HG03571 (cell line): ENCODE measurements around the gene PTK7.

Experiments
- ATAC-seq: cut with Tn5 transposase; IDR thresholded peaks from one replicate; pipeline ENCODE4 v1.9.1; 2021; ENCODE audit not compliant: unreplicated experiment

The PTK7 gene

DNA sequence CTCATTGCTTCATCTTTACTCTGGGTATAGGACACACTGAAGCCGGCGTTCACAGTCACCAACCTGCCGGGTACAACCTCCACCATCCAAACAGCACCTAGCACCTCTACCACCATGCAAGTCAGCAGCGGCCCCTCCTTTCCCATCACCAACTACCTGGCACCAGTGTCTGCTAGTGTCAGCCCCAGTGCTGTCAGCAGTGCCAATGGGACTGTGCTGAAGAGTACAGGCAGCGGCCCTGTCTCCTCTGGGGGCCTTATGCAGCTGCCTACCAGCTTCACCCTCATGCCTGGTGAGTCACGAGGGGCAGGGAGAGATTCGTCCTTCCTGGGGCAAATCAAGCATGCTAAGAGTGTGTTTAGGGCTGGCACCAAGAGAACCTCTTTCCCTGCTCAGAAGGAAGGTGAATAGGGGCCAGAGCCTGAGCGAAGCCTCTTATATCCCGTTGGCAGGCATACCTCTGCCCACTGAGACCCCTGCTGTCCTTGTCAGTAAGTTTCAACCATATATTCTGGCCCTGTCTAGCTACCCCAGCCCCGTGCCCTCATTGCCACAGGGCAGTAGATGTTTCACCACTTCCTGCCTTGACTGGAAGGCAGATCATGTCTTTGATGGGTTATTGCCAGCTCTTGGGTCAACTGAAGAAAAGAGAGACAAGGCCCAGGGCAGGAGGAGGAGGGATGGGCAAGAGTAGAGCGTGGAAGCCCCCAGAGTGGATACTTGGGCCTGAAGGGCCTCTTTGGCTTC lies 99.7 kb downstream of the PTK7 start:
- no peak for ATAC-seq

DNA sequence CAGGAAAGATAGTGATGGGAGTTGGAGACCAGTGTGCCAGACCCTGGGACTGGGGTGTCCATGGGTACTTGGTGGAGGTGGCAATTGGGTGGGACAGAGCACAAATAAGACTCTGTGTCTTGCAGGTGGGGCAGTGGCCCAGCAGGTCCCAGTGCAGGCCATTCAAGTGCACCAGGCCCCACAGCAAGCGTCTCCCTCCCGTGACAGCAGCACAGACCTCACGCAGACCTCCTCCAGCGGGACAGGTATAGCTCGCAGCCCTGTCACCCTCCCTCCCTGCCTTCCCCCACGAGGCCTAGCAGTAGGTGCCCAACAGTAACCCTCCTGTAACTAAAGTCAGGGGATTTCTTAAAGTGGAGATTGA lies 100.3 kb downstream of the PTK7 start:
- ATAC-seq, result no peak

DNA sequence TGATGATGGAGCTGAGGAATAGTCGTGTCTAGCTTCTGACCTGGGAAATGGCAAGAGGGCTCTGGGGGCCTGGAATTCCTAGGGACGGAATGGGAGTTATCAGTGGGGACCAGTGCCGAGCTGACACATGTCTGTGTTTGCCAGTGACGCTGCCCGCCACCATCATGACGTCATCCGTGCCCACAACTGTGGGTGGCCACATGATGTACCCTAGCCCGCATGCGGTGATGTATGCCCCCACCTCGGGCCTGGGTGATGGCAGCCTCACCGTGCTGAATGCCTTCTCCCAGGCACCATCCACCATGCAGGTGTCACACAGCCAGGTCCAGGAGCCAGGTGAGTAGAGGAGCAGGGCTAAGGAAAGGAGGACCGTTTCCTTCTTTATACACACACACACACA lies 102.0 kb downstream of the PTK7 start:
- ATAC-seq, result no peak

DNA sequence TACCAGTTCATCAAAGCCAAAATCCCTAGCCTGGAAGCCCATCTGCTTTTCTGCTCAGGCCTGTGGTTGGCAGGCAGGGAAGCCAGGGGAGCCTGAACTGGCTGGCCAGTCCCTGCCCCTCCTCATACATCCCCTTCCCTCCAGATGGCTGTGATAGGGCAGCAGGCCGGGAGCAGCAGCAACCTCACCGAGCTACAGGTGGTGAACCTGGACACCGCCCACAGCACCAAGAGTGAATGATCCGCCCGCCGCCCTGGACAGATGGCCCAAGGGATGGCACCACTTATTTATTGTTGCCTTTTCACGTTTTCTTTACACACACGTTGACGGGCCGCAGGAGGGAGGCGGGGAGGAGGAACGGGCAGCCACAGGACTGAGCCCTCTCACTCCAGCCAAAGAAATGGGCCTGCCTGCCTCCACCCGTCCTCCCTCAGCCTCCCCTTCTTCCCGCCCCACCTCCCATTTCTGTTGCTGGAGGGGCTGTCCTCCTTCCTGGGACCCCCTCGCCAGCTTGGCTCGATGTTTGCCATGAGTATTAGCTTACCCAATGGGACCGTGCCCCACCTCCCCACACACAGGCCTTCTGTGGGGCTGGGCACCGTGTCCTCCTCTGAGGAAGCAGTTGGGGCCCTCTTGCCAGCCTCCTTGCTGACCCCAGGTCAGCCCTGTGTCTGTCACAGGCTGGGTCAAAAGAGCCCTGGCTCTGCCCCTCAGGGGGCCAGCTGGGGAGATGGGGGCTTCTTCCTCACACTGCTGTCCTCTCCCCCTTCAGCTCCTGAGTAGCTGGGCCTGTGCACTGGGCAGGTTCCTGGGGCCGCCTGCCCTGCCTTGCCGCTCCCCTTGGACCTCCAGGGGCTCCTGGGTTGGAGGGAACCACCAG lies 103.1 kb downstream of the PTK7 start:
- no peak for ATAC-seq

DNA sequence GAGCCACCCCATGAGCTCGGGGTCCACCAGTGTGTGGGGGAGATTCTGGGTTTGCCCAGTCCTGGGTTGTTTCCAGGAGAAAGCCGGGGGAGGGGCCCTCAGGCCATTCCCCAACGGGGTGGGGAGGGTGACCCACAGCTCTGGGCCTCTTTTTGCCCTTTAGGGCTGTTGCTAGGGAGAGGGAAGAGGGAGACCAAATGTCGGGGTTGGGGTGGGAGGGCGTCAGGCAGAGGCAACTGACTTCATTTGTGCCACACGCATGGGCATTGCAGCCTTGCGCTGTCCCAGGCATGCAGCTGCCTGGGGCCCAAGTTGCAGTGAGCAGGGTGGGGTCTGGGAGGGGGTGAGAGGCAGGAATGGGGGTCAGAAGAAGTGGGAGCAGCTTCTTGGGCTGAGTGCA lies 103.9 kb downstream of the PTK7 start:
- no peak for ATAC-seq

DNA sequence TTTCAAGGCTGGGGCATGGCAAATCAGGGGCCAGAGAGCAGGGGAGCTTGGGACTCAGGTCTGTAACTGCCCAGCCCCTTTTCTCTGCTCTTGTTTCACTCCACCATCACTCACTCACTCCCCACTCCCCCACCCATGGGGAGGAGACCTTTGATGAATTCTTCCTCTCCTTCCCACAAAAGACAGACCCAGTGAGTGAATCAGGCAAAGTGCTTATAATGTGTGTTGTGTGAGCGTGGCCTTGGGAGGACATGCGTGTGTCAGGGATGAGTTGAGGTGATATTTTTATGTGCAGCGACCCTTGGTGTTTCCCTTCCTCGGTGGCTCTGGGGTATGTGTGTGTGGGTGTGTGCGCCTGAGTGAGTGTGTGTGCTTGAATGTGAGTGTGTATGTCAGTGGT lies 104.9 kb downstream of the PTK7 start:
- ATAC-seq, result no peak

DNA sequence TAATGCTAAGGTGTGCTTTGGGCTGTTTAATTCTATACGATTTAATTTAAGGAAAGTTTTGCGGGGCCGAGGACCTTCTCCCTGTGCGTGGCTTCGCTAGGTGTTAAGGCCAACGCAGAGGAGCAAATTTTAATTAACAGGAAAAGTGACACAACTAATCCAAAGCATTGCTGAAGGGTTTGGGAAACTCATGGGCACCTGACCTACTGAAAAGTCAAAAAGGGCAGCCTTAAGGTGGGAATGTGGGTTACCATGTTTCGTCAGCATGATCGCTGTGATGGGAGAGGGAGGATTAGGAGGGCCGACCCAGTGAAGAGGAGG lies 105.5 kb downstream of the PTK7 start:
- no peak for ATAC-seq

DNA sequence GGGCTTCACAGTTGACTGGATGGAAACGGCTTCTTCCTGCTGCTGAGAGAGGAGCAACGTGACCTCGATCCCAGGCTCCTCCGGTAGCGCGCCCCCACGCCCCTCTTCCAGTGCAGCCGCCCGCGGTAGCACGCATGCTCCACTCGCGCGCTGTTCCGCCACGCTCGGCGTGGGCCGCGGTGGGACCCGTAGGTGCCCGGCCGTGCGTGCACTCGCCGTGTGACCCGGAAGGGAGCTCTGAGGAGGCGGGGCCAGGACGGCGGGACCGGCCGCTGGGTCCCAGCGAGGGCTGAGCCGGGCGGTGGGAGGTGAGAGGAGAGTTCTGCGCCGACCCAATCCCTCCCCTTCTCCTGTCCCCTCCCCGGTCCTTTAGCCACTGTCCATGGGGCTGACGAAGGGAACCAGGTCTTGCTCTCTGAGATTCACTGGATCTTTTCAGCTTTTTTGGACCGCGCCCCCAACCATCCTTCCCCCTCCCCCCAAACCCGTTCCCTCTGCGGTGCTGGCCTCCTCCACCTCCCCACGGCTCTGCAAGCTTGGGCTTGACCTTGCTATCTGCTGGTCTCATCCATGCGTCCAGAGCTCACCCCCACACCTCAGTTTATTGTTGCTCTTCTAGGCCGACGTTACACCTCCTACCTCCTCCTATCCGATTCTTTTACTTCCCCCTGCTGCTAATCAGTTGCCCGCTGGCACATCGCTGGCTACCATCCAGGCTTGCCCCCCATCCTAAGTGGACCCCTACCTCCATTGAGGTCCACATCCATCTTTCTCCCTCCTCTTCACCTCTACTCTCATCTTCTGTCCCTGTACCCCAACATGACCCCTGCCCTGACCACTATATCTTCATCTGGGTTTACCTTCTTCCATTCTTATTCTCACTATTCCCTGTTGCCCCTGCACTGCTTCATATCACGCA lies 106.1 kb downstream of the PTK7 start, which contains the start of gene CUL9:
TSS of gene CUL9 (plus strand) at position 255 of the 919 bp plus-strand sequence. CDS start 2,115 bp downstream, outside the sequence.
- peak; percentile 87 for ATAC-seq

DNA sequence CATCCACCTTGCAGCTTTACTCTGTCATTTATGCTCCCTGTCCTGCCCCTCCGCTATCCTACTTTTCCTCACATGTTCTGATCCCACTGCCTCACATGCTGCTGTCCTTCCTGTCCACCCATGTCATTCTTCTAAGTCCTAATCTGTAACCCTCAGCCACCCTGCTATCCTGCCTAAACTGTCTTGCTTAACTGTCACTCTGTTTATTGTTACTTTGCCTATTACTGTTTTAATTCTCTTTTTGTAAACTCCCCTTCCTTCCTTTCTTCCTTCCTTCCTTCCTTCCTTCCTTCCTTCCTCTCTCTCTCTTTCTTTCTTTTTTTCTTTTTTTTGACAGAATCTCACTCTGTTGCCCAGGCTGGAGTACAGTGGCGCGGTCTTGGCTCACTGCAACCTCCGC lies 107.3 kb downstream of the PTK7 start:
- ATAC-seq, result no peak

DNA sequence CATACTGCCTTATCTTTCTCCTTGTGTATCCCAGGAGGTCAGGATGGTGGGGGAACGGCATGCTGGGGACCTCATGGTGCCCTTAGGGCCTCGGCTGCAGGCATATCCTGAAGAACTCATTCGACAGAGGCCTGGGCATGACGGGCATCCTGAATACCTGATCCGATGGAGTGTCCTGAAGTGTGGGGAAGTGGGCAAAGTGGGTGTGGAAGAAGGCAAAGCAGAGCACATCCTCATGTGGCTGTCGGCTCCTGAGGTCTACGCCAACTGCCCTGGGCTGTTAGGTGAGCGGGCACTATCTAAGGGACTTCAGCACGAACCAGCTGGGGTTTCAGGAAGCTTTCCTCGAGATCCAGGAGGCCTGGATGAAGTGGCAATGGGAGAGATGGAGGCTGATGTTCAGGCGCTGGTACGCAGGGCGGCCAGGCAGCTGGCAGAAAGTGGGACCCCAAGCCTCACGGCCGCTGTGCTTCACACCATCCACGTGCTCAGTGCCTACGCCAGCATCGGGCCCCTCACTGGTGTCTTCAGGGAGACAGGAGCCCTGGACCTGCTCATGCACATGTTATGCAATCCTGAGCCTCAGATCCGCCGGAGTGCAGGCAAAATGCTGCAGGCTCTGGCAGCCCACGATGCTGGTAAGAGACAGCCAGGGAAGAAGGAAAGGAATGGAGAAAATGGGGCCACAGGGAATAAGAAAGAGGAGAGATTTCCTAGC lies 108.3 kb downstream of the PTK7 start:
- ATAC-seq, result no peak

DNA sequence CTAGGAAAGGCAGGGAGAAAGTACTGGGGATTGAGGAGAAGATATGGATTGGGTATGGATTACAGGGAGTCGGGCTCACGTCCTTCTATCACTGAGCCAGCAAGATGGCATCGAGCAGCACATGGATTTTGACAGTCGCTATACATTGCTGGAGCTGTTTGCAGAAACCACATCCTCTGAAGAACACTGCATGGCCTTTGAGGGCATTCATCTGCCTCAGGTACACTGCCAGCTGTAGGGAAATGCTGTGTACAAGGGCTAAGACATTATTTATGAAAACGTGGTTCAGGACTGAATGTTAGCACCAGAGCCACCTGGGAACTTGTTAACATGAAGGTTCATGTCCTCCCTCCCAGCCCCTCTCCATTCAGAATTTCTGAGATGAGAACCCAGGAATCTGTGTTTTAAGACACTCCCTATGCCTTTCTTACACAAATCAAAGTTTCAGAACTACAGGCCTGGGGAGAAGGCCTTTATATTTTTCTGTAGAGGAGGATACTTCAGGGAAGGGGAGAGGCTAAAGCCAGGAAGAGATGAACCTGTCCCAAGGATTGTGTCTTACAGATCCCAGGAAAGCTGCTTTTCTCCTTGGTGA lies 109.4 kb downstream of the PTK7 start:
- no peak for ATAC-seq

DNA sequence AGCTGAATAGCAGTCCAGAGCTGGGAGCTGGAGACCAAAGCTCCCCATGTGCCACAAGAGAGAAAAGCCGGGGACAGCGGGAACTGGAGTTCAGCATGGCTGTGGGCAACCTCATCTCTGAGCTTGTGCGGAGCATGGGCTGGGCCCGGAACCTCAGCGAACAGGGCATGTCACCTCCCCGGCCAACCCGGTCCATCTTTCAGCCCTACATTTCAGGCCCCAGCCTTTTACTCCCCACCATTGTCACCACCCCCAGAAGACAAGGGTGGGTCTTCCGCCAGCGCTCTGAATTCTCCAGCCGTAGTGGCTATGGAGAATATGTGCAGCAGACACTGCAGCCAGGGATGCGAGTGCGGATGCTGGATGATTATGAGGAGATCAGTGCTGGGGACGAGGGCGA lies 109.9 kb downstream of the PTK7 start:
- no peak for ATAC-seq

DNA sequence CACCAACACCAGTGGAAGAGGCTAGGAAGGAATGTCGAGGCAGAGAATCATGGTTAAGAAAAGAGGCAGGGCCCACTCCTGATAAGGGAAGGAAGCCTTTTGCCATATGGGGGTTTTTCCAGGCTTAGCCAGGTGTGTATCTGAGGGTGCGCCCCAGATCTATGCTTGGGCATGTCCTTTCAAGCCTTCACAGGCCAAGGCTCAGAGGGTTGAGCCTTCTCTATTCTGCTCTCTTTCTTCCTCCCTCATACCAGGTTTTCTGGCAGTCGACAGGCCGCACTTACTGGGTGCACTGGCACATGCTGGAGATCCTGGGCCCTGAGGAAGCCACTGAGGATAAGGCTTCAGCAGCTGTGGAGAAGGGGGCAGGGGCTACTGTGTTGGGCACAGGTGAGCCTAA lies 110.6 kb downstream of the PTK7 start:
- ATAC-seq, result no peak

DNA sequence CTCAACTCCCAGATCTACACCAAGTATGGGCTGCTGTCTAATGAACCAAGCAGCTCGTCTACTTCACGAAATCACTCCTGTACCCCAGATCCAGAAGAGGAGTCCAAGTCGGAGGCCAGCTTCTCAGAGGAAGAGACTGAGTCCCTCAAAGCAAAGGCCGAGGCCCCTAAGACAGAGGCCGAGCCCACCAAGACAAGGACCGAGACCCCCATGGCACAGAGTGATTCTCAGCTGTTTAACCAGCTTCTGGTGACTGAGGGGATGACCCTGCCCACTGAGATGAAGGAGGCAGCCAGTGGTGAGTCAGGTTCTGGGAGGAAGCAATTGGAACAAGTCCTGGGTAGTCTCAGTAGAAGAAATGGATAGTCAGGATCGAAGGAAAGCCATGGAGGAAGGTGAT lies 111.7 kb downstream of the PTK7 start:
- ATAC-seq, result no peak

DNA sequence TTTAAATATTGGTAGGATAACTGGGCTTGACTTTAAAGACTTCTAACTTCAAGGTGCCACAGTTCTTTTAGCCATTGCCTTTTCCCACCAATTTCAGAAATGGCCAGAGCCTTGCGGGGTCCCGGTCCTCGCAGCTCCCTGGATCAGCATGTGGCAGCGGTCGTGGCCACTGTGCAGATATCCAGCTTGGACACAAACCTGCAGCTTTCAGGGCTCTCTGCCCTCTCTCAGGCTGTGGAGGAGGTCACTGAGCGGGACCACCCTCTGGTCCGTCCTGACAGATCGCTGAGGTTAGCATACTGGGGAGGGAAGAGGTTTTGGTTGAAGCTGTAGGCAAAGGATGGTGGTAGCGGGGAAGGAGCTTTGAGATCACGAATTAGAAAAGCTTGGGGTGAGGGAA lies 112.3 kb downstream of the PTK7 start:
- no peak for ATAC-seq

DNA sequence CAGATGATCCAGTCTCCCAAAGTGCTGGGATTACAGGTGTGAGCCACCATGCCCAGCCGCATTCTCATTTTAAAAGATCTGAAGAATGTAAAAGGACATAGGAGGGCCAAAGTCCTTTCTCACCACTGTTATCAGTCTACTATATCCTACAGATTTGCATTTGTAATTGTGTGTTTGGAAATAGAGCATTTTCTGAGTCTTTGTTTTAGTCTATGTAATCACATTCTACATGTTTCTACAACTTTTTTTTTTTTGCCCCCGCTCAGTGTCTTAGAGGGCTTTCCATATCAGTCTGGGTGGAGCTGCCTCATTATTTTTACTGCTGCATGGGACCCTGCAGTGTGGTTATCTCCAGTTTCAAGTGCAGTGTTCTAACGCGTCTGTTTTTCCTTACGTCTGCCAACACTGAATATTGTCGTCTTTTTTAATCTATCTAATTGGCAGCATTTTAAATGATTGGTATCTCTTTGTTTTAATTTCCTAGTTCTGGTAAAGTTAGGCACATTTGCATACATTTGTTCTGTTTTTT lies 113.7 kb downstream of the PTK7 start:
- ATAC-seq, result no peak

DNA sequence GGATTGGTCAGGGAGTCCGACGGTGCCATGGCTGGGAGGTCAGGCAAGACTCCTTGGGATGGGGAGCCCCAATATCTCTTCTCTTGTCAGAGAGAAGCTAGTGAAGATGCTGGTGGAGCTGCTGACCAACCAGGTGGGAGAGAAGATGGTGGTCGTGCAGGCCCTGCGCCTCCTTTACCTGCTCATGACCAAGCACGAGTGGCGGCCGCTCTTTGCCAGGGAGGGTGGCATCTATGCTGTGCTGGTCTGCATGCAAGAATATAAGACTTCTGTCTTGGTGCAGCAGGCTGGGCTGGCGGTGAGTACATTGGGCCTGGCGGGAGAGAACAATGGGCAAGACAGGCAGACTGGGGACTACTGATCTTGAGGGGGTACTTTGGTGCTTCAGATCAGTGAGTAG lies 116.8 kb downstream of the PTK7 start:
- no peak for ATAC-seq

DNA sequence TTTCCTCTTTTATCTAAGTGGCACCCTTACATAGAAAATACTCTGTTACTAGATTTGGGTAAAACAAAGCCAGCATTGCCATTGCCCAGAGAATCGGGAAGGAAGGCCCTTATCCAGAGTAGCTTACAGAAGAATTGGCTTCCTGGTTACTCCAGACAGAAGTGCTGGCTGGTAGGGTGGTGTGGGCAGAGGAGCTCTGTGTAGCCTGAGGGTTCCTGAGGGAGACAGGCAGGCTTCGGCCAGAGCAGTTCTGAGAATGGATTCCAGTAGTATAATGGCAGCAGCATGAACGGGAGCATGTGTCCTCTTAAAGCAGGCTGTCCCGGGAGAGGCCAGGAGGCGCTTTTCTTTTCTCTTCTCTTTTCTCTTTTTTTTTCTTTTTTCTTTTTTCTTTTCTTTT lies 117.8 kb downstream of the PTK7 start:
- no peak for ATAC-seq

DNA sequence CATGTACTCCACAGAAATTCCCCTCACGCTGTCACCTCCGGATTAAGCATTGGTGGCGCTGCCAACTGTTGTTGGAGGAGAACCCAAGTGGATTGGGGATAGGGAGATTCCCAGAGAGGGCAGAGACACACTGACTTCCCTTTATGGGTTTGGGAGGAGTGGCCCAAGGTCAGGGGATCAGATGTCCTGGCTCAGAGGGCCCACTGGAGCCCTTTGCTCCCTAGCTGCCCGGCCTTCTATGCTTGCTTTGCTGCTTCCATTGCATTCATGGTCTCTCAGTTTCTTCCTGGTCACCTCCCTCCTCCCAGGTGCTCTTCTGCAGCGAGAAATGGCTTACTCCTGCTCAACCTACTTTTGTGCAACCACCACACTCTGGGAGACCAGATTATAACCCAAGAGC lies 120.2 kb downstream of the PTK7 start:
- no peak for ATAC-seq

DNA sequence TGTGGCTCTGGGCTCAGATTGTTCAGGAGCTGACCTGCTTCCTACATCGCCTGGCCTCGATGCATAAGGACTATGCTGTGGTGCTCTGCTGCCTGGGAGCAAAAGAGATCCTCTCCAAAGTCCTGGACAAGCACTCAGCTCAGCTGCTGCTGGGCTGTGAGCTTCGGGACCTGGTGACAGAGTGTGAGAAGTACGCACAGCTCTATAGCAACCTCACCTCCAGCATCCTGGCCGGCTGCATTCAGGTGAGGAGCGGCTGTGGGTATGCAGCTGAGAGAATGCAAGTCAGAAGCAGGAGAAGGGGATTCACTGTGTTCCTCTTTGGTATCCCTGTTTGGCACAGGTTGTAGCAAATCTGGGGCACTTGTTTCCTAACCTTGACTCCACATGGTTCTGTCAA lies 123.8 kb downstream of the PTK7 start:
- no peak for ATAC-seq
